Measurements from ENCODE around the gene PRR5.

The PRR5 gene

GRCh38 chr22:44684506-44685383, 17.3 kb upstream of the PRR5 start:
- no peak overlapping the region for H2BK120ac ChIP-seq (ENCODE audit: low read depth, low read length)
- no peak overlapping the region for H3K4me2 ChIP-seq (ENCODE audit: low read length)
- no peak overlapping the region for H4K8ac ChIP-seq (ENCODE audit: low read depth, low read length)
- no CpG with 5 or more reads among the region's 23 CpGs for WGBS (ENCODE audit: extremely low coverage, insufficient coverage, low lambda C conversion rate)
- no peak overlapping the region for H3K27ac ChIP-seq (ENCODE audit: low read depth, low read length)
- H3K4me3 ChIP-seq (ENCODE audit: low read length): no peak overlapping the region
- peak overlapping the region; percentile 78 for H3K56ac ChIP-seq (ENCODE audit: low read length)
- H3K23ac ChIP-seq (ENCODE audit: low read length): no peak overlapping the region
- H3K79me2 ChIP-seq (ENCODE audit: control insufficient read depth, insufficient read depth, low read length): no peaks in the 10 kb centered on the region
- H3K79me1 ChIP-seq (ENCODE audit: low read length): no peaks in the 10 kb centered on the region
- H2BK15ac ChIP-seq (replicated peaks; ENCODE audit: low read depth): no peak overlapping the region
- H3K4ac ChIP-seq (ENCODE audit: low read depth, low read length): no peak overlapping the region
- peak; percentile 99 for DNase-seq
- H4K5ac ChIP-seq (ENCODE audit: low read length): no peak overlapping the region
- no peak overlapping the region for H3K18ac ChIP-seq (ENCODE audit: low read length)
- H3K36me3 ChIP-seq (ENCODE audit: control insufficient read depth, insufficient read depth, low read length): no peaks in the 10 kb centered on the region
- H3K4me1 ChIP-seq (ENCODE audit: control insufficient read depth, low read depth, low read length): peaks cover 6% of the 10 kb centered on the region
- H3K27me3 ChIP-seq (ENCODE audit: insufficient read depth, low read length, poor library complexity): no peaks in the 10 kb centered on the region
- H2BK5ac ChIP-seq (ENCODE audit: low read length): no peak overlapping the region
- peak overlapping the region; percentile 47 for H3K9ac ChIP-seq (ENCODE audit: low read length)
- no peak overlapping the region for H2AK5ac ChIP-seq (ENCODE audit: low read length)

GRCh38 chr22:44685384-44686056, 16.5 kb upstream of the PRR5 start:
- Histone ChIP-seq H4K8ac (ENCODE audit: low read depth, low read length) (no peak overlapping the region), H2BK5ac (ENCODE audit: low read length) (no peak overlapping the region), H3K27me3 (ENCODE audit: insufficient read depth, low read length, poor library complexity) (no peaks in the 10 kb centered on the region), H2AK5ac (ENCODE audit: low read length) (no peak overlapping the region), H3K23ac (ENCODE audit: low read length) (no peak overlapping the region), H3K9ac (ENCODE audit: low read length) (no peak overlapping the region), H3K18ac (ENCODE audit: low read length) (no peak overlapping the region), H3K4me3 (ENCODE audit: low read length) (no peak overlapping the region), H3K4me2 (ENCODE audit: low read length) (no peak overlapping the region), H3K56ac (ENCODE audit: low read length) (no peak overlapping the region), H3K27ac (ENCODE audit: low read depth, low read length) (no peak overlapping the region), H3K36me3 (ENCODE audit: control insufficient read depth, insufficient read depth, low read length) (no peaks in the 10 kb centered on the region), H4K5ac (ENCODE audit: low read length) (no peak overlapping the region), H2BK120ac (ENCODE audit: low read depth, low read length) (no peak overlapping the region), H2BK15ac (replicated peaks; ENCODE audit: low read depth) (no peak overlapping the region), H3K79me1 (ENCODE audit: low read length) (no peaks in the 10 kb centered on the region), H3K4ac (ENCODE audit: low read depth, low read length) (no peak overlapping the region), H3K4me1 (ENCODE audit: control insufficient read depth, low read depth, low read length) (peaks cover 6% of the 10 kb centered on the region), H3K79me2 (ENCODE audit: control insufficient read depth, insufficient read depth, low read length) (no peaks in the 10 kb centered on the region)
- peak; percentile 76 for DNase-seq
- no CpG with 5 or more reads among the region's 11 CpGs for whole genome bisulfite sequencing (ENCODE audit: extremely low coverage, insufficient coverage, low lambda C conversion rate)

GRCh38 chr22:44686873-44687600, 15.0 kb upstream of the PRR5 start:
- no peak for DNase-seq
- H3K23ac ChIP-seq (ENCODE audit: low read length): no peak overlapping the region
- no peak overlapping the region for H2BK120ac ChIP-seq (ENCODE audit: low read depth, low read length)
- H3K27me3 ChIP-seq (ENCODE audit: insufficient read depth, low read length, poor library complexity): no peaks in the 10 kb centered on the region
- no peak overlapping the region for H3K27ac ChIP-seq (ENCODE audit: low read depth, low read length)
- no peak overlapping the region for H3K18ac ChIP-seq (ENCODE audit: low read length)
- H3K4ac ChIP-seq (ENCODE audit: low read depth, low read length): no peak overlapping the region
- H4K5ac ChIP-seq (ENCODE audit: low read length): no peak overlapping the region
- H3K79me2 ChIP-seq (ENCODE audit: control insufficient read depth, insufficient read depth, low read length): no peaks in the 10 kb centered on the region
- H2BK15ac ChIP-seq (replicated peaks; ENCODE audit: low read depth): no peak overlapping the region
- H3K4me1 ChIP-seq (ENCODE audit: control insufficient read depth, low read depth, low read length): peaks cover 6% of the 10 kb centered on the region
- no peak overlapping the region for H3K56ac ChIP-seq (ENCODE audit: low read length)
- H3K9ac ChIP-seq (ENCODE audit: low read length): no peak overlapping the region
- no CpG with 5 or more reads among the region's 10 CpGs for WGBS (ENCODE audit: extremely low coverage, insufficient coverage, low lambda C conversion rate)
- H2BK5ac ChIP-seq (ENCODE audit: low read length): no peak overlapping the region
- H2AK5ac ChIP-seq (ENCODE audit: low read length): no peak overlapping the region
- no peak overlapping the region for H3K4me2 ChIP-seq (ENCODE audit: low read length)
- no peak overlapping the region for H3K4me3 ChIP-seq (ENCODE audit: low read length)
- H3K79me1 ChIP-seq (ENCODE audit: low read length): no peaks in the 10 kb centered on the region
- H4K8ac ChIP-seq (ENCODE audit: low read depth, low read length): no peak overlapping the region
- no peaks in the 10 kb centered on the region for H3K36me3 ChIP-seq (ENCODE audit: control insufficient read depth, insufficient read depth, low read length)

- no peaks in the 10 kb centered on the region for H3K79me1 ChIP-seq (ENCODE audit: low read length)
- no peak overlapping the region for H2BK15ac ChIP-seq (replicated peaks; ENCODE audit: low read depth)
- H4K5ac ChIP-seq (ENCODE audit: low read length): no peak overlapping the region
- no peak overlapping the region for H3K56ac ChIP-seq (ENCODE audit: low read length)
- H3K27me3 ChIP-seq (ENCODE audit: insufficient read depth, low read length, poor library complexity): no peaks in the 10 kb centered on the region
- H3K36me3 ChIP-seq (ENCODE audit: control insufficient read depth, insufficient read depth, low read length): no peaks in the 10 kb centered on the region
- no peak overlapping the region for H4K8ac ChIP-seq (ENCODE audit: low read depth, low read length)
- no peak overlapping the region for H3K4me3 ChIP-seq (ENCODE audit: low read length)
- H3K18ac ChIP-seq (ENCODE audit: low read length): no peak overlapping the region
- peaks cover 6% of the 10 kb centered on the region for H3K4me1 ChIP-seq (ENCODE audit: control insufficient read depth, low read depth, low read length)
- DNase-seq: no peak
- H2AK5ac ChIP-seq (ENCODE audit: low read length): no peak overlapping the region
- no peak overlapping the region for H3K9ac ChIP-seq (ENCODE audit: low read length)
- no peaks in the 10 kb centered on the region for H3K79me2 ChIP-seq (ENCODE audit: control insufficient read depth, insufficient read depth, low read length)
- WGBS (ENCODE audit: extremely low coverage, insufficient coverage, low lambda C conversion rate): no CpG with 5 or more reads among the region's 10 CpGs
- no peak overlapping the region for H3K27ac ChIP-seq (ENCODE audit: low read depth, low read length)
- H3K23ac ChIP-seq (ENCODE audit: low read length): no peak overlapping the region
- H2BK5ac ChIP-seq (ENCODE audit: low read length): no peak overlapping the region
- no peak overlapping the region for H3K4me2 ChIP-seq (ENCODE audit: low read length)
- no peak overlapping the region for H3K4ac ChIP-seq (ENCODE audit: low read depth, low read length)
- H2BK120ac ChIP-seq (ENCODE audit: low read depth, low read length): no peak overlapping the region
These were observed 12.8 kb upstream of the PRR5 start for GRCh38 chr22:44689173-44689572.

- Histone ChIP-seq H3K9ac (ENCODE audit: low read length) (no peak overlapping the region), H3K79me1 (ENCODE audit: low read length) (no peaks in the 10 kb centered on the region), H3K36me3 (ENCODE audit: control insufficient read depth, insufficient read depth, low read length) (no peaks in the 10 kb centered on the region), H3K4me2 (ENCODE audit: low read length) (no peak overlapping the region), H3K4ac (ENCODE audit: low read depth, low read length) (no peak overlapping the region), H3K56ac (ENCODE audit: low read length) (no peak overlapping the region), H3K79me2 (ENCODE audit: control insufficient read depth, insufficient read depth, low read length) (no peaks in the 10 kb centered on the region), H2BK15ac (replicated peaks; ENCODE audit: low read depth) (no peak overlapping the region), H3K4me3 (ENCODE audit: low read length) (no peak overlapping the region), H3K23ac (ENCODE audit: low read length) (no peak overlapping the region), H2AK5ac (ENCODE audit: low read length) (no peak overlapping the region), H3K27me3 (ENCODE audit: insufficient read depth, low read length, poor library complexity) (no peaks in the 10 kb centered on the region), H3K4me1 (ENCODE audit: control insufficient read depth, low read depth, low read length) (peaks cover 1% of the 10 kb centered on the region), H2BK120ac (ENCODE audit: low read depth, low read length) (no peak overlapping the region), H3K18ac (ENCODE audit: low read length) (no peak overlapping the region), H2BK5ac (ENCODE audit: low read length) (no peak overlapping the region), H4K8ac (ENCODE audit: low read depth, low read length) (no peak overlapping the region), H4K5ac (ENCODE audit: low read length) (no peak overlapping the region), H3K27ac (ENCODE audit: low read depth, low read length) (no peak overlapping the region)
- WGBS (ENCODE audit: extremely low coverage, insufficient coverage, low lambda C conversion rate): no CpG with 5 or more reads among the region's 9 CpGs
- no peak for DNase-seq
These were observed 12.0 kb upstream of the PRR5 start for GRCh38 chr22:44689915-44690524.
